Astrocyte (in vitro differentiated cells and primary cell): ENCODE results near the gene SRGAP1. TPM values are rescaled to one million over a fixed set of nuclear protein-coding genes. Genes with fewer than 3 reads are reported as not detected.

ENCODE experiments used
- DNase-seq: peaks from one replicate; pipeline ENCODE4 v3.0.0-alpha.2; 2010; ENCODE audit warnings: low read depth
- FAIRE-seq: peaks from 2 replicates; lab custom pipeline; 2011; peaks lifted over from hg19 to GRCh38; lab: Jason Lieb, UNC
- H2AFZ ChIP-seq: 2 replicates; pipeline ENCODE4 v1.6.0; 2012; ENCODE audit warnings: low read depth, low read length, inconsistent platforms
- H3K27ac ChIP-seq: 2 replicates; pipeline ENCODE4 v1.5.1; 2011; ENCODE audit warnings: low read depth, low read length, inconsistent platforms
- H3K27me3 ChIP-seq: 2 replicates; pipeline ENCODE4 v1.6.0; 2011; ENCODE audit warnings: low read length, inconsistent platforms; ENCODE audit not compliant: insufficient read depth
- H3K36me3 ChIP-seq: 2 replicates; pipeline ENCODE4 v1.5.1; 2011; ENCODE audit warnings: low read length, inconsistent platforms; ENCODE audit not compliant: insufficient read depth
- H3K4me1 ChIP-seq: 2 replicates; pipeline ENCODE4 v1.5.1; 2011; ENCODE audit warnings: low read length, inconsistent platforms; ENCODE audit not compliant: insufficient read depth
- H3K4me2 ChIP-seq: 2 replicates; pipeline ENCODE4 v1.6.0; 2012; ENCODE audit warnings: low read length, inconsistent platforms
- H3K4me3 ChIP-seq: 2 replicates; pipeline ENCODE4 v1.5.1; 2011; ENCODE audit warnings: low read depth, mild to moderate bottlenecking, low read length, inconsistent platforms; ENCODE audit not compliant: insufficient read depth
- H3K79me2 ChIP-seq: 2 replicates; pipeline ENCODE4 v1.6.0; 2012; ENCODE audit warnings: mild to moderate bottlenecking, low read length, inconsistent platforms; ENCODE audit not compliant: insufficient read depth
- H3K9ac ChIP-seq: 2 replicates; pipeline ENCODE4 v1.6.0; 2012; ENCODE audit warnings: mild to moderate bottlenecking, low read length, inconsistent platforms
- H3K9me3 ChIP-seq: 2 replicates; pipeline ENCODE4 v1.5.1; 2012; ENCODE audit warnings: low read depth, mild to moderate bottlenecking, low read length, inconsistent platforms; ENCODE audit not compliant: insufficient read depth
- H4K20me1 ChIP-seq: 2 replicates; pipeline ENCODE4 v1.6.0; 2012; ENCODE audit warnings: low read length, inconsistent platforms; ENCODE audit not compliant: insufficient read depth
- H3K27ac Mint-ChIP-seq: one replicate; pipeline ENCODE4 v1.8.0; 2021; ENCODE audit warnings: mild to moderate bottlenecking, mixed read lengths; ENCODE audit not compliant: unreplicated experiment
- H3K27me3 Mint-ChIP-seq: one replicate; pipeline ENCODE4 v1.8.0; 2021; ENCODE audit warnings: low read depth, mixed read lengths; ENCODE audit not compliant: unreplicated experiment
- H3K36me3 Mint-ChIP-seq: one replicate; pipeline ENCODE4 v1.8.0; 2021; ENCODE audit warnings: low read depth, mixed read lengths; ENCODE audit not compliant: unreplicated experiment
- H3K4me1 Mint-ChIP-seq: one replicate; pipeline ENCODE4 v1.8.0; 2021; ENCODE audit warnings: low read depth, mixed read lengths; ENCODE audit not compliant: unreplicated experiment
- H3K4me3 Mint-ChIP-seq: one replicate; pipeline ENCODE4 v1.8.0; 2021; ENCODE audit warnings: mild to moderate bottlenecking, moderate library complexity, mixed read lengths; ENCODE audit not compliant: unreplicated experiment
- H3K9me3 Mint-ChIP-seq: one replicate; pipeline ENCODE4 v1.8.0; 2021; ENCODE audit warnings: mild to moderate bottlenecking, mixed read lengths; ENCODE audit not compliant: unreplicated experiment
- EZH2 ChIP-seq: IDR thresholded peaks from 2 replicates; pipeline ENCODE4 v1.6.1; 2012; ENCODE audit warnings: mild to moderate bottlenecking, low read length, inconsistent platforms; ENCODE audit not compliant: insufficient read depth
- total RNA-seq: library from RNA; stranded (reverse); gene quantifications from 2 replicates; pipeline ENCODE4 v1.2.1, GENCODE V29; 2021
- TF ChIP-seq, protein P1 (sequence below): IDR thresholded peaks from 2 replicates; pipeline ENCODE4 v1.5.1; 2011; ENCODE audit warnings: low read depth, mild to moderate bottlenecking, inconsistent platforms, low read length, moderate library complexity; ENCODE audit not compliant: insufficient read depth

SRGAP1 gene
- total RNA-seq, 1 donor from 2014 or later = 15.2 TPM

DNA sequence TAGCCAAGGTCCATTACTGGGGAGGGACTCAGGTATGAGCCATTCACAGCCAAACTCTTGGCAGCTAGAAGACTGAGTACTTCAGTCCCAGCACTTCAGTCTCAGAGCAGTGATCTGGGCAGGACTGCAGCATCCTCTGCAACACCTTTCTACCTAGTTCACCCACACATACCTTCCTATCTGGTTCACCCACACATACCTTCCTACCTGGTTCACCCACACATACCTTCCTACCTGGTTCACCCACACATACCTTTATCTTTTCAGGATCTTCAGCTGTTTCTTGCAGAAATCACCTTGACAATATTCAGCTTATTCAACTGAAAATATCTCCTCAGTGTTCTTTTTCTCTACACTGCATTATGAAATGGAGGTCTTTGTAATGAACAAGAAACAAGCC is 101.3 kb downstream of the SRGAP1 start:
- Histone ChIP-seq H3K79me2 (peaks cover 40% of the 10 kb centered on the region), H4K20me1 (peaks cover 18% of the 10 kb centered on the region), H3K4me2 (no peak overlapping the region), H3K27me3 (no peaks in the 10 kb centered on the region), H3K27ac (no peak overlapping the region), H2AFZ (no peak overlapping the region), H3K4me3 (no peak overlapping the region), H3K4me1 (peaks cover 4% of the 10 kb centered on the region), H3K36me3 (no peaks in the 10 kb centered on the region), H3K9me3 (no peaks in the 10 kb centered on the region), H3K9ac (no peak overlapping the region)
- H3K4me1 Mint-ChIP-seq = peaks cover 28% of the 10 kb centered on the region
- no peak for TF ChIP-seq EZH2
- TF ChIP-seq, protein P1, sequence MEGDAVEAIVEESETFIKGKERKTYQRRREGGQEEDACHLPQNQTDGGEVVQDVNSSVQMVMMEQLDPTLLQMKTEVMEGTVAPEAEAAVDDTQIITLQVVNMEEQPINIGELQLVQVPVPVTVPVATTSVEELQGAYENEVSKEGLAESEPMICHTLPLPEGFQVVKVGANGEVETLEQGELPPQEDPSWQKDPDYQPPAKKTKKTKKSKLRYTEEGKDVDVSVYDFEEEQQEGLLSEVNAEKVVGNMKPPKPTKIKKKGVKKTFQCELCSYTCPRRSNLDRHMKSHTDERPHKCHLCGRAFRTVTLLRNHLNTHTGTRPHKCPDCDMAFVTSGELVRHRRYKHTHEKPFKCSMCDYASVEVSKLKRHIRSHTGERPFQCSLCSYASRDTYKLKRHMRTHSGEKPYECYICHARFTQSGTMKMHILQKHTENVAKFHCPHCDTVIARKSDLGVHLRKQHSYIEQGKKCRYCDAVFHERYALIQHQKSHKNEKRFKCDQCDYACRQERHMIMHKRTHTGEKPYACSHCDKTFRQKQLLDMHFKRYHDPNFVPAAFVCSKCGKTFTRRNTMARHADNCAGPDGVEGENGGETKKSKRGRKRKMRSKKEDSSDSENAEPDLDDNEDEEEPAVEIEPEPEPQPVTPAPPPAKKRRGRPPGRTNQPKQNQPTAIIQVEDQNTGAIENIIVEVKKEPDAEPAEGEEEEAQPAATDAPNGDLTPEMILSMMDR = no peak
- no peaks in the 10 kb centered on the region for H3K27me3 Mint-ChIP-seq
- FAIRE-seq (peak; percentile 26), DNase-seq (no peak)
- H3K9me3 Mint-ChIP-seq = no peaks in the 10 kb centered on the region
- no peak overlapping the region for H3K27ac Mint-ChIP-seq
- H3K4me3 Mint-ChIP-seq = no peak overlapping the region
- no peaks in the 10 kb centered on the region for H3K36me3 Mint-ChIP-seq

DNA sequence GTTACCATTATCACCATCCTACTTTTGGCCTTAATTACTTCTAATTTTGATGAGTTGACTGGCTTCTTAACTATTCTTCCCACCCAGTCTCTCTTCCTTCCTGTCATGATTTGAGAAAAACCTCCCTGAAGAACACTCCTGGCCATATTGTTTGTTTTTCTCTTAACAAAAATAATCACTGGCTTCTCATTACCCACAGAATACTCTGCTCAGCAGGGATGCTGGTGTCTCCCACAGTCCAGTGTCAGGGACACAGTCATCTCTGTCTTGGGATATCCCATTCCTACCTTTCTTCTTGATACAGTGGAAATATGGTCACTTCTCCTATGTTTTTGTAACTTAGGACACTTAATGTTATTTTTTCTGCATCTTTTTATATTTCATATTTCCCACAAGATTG is 103.7 kb downstream of the SRGAP1 start:
- Histone ChIP-seq H3K27me3 (no peaks in the 10 kb centered on the region), H3K4me1 (peaks cover 4% of the 10 kb centered on the region), H3K4me2 (no peak overlapping the region), H3K9ac (no peak overlapping the region), H3K4me3 (no peak overlapping the region), H3K36me3 (no peaks in the 10 kb centered on the region), H3K79me2 (peaks cover 40% of the 10 kb centered on the region), H3K27ac (no peak overlapping the region), H2AFZ (no peak overlapping the region), H4K20me1 (peaks cover 26% of the 10 kb centered on the region), H3K9me3 (no peaks in the 10 kb centered on the region)
- H3K36me3 Mint-ChIP-seq = no peaks in the 10 kb centered on the region
- no peaks in the 10 kb centered on the region for H3K27me3 Mint-ChIP-seq
- TF ChIP-seq, protein P1 = no peak
- TF ChIP-seq EZH2 = no peak
- FAIRE-seq (no peak), DNase-seq (no peak)
- peaks cover 17% of the 10 kb centered on the region for H3K4me1 Mint-ChIP-seq
- no peaks in the 10 kb centered on the region for H3K9me3 Mint-ChIP-seq
- no peak overlapping the region for H3K27ac Mint-ChIP-seq
- H3K4me3 Mint-ChIP-seq = no peak overlapping the region

DNA sequence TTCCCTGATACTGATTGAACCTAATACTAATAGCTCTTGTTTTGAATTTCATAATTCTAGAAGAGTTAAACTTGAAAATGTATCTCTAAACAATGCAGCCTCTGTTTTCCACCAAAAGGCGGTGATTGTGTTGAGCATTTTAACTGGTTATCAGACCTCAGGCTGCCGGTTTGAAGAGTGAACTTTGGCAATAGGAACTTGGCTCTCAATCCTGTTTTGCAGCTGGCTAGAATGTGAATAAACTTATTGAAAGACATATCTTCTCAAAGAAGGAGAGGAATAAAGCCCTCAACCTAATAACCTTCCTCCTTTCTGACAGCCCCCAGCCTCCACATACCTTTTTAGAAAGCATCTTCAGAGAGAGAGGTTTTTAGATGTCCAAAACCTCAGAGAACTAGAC is 105.4 kb downstream of the SRGAP1 start:
- H3K4me2 ChIP-seq = no peak overlapping the region
- FAIRE-seq (no peak), DNase-seq (no peak)
- peaks cover 4% of the 10 kb centered on the region for H3K4me1 ChIP-seq
- Mint-ChIP-seq H3K4me3 (no peak overlapping the region), H3K4me1 (peaks cover 16% of the 10 kb centered on the region), H3K9me3 (no peaks in the 10 kb centered on the region), H3K27ac (peak overlapping the region; percentile 26), H3K27me3 (no peaks in the 10 kb centered on the region), H3K36me3 (no peaks in the 10 kb centered on the region)
- TF ChIP-seq, protein P1 = no peak
- TF ChIP-seq EZH2 = no peak
- H3K79me2 ChIP-seq = peaks cover 28% of the 10 kb centered on the region
- no peak overlapping the region for H2AFZ ChIP-seq
- H3K4me3 ChIP-seq = no peak overlapping the region
- peaks cover 23% of the 10 kb centered on the region for H4K20me1 ChIP-seq
- H3K9ac ChIP-seq = no peak overlapping the region
- no peaks in the 10 kb centered on the region for H3K9me3 ChIP-seq
- H3K36me3 ChIP-seq = no peaks in the 10 kb centered on the region
- H3K27ac ChIP-seq = no peak overlapping the region
- H3K27me3 ChIP-seq = no peaks in the 10 kb centered on the region
